NCI-H187 treated with DMSO at 0.1 percent for 48 hours (cell line): ENCODE data around the gene OR2L8.
"Not testable (repeated sequence)": the region's sequence is repeated elsewhere in the genome, so short reads cannot be mapped to it uniquely, and the experiment has no call there.

Experiments used
- DNase-seq: peaks from one replicate; lab custom pipeline; 2025; lab: John Stamatoyannopoulos, UW

The OR2L8 gene, protein sequence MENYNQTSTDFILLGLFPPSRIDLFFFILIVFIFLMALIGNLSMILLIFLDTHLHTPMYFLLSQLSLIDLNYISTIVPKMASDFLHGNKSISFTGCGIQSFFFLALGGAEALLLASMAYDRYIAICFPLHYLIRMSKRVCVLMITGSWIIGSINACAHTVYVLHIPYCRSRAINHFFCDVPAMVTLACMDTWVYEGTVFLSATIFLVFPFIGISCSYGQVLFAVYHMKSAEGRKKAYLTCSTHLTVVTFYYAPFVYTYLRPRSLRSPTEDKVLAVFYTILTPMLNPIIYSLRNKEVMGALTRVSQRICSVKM

DNA sequence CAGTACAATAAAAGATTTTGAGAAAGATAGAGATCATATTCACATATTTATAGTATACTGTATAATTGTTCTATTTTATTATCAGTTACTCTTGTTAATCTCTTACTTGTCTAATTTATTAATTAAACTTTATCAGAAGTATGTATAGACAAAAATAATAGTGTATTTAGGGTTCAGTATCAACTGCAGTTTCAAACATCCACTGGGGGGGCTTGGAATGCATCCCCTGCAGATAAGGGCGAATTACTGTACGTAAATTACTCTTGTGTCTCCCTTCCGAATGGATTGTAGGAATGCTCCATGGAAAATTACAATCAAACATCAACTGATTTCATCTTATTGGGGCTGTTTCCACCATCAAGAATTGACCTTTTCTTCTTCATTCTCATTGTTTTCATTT is at the start of gene OR2L8:
Gene OR2L8 (plus strand): TSS at position 301 of the 400 bp plus-strand sequence. CDS start 0 bp downstream, at position 301.
- DNase-seq: no peak

DNA sequence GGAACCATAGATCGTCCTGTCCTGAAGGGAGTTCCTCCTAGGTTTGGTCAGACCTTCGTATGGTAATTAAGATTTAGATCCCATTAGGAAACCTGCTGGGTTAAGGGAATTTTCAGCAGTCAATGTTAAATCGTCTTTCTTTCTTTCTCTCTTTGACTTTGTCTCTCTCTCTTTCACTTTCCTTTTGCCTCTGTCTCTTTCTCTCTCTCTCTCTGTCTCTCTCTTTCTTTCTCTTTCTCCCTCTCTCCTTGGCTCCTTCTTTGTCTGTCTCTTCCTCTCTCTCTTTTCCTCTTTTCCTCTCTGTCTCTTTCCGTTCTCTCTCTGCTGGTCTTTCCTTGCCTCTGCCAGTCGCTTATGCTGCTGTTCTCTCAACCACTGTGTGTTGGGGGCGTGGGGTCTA is 44.5 kb upstream of the OR2L8 start:
- no peak for DNase-seq

DNA sequence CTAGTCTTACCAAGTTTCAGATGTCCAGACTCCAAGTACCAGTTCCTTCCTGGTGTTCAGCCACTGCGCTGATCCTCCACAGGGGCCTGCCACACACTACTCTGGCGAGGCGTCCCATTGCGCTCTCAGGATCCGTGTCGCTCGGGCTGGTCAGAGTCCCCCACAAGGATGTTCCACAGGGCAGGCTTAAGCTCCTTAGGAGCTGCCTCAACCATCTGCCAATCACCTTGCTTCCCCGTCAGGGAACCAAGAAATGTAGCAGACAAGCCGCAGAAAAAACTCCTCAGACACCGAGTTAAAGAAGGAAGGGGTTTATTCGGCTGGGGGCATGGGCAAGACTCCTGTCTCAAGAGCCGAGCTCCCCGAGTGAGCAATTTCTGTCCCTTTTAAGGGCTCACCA is 43.5 kb upstream of the OR2L8 start:
- no peak for DNase-seq

DNA sequence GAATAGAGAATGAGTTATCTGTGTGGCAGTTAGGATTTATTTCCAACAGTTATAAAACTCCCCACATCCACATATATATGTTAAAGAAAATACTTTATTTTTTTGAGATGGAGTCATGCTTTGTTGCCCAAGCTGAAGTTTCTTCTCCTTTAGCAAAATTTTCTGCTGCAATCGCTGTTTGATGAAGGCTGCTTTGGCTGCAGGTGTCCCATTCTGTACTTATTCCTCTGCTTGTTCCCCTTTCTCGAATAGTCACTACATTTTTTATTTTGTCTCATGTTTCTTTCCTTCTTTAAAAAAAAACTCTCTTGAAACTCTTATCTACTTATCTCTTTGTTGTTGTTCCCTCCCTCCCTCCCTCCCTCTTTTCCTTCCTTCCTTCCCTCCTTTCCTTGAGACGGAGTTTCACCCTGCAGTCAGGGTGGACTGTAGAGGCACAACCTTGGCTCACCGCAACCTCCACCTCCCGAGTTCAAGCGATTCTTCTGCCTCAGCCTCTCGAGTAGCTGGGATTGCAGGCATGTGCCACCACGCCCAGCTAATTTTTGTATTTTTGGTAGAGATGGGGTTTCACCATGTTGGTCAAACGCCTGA is 42.7 kb upstream of the OR2L8 start:
- no peak for DNase-seq

DNA sequence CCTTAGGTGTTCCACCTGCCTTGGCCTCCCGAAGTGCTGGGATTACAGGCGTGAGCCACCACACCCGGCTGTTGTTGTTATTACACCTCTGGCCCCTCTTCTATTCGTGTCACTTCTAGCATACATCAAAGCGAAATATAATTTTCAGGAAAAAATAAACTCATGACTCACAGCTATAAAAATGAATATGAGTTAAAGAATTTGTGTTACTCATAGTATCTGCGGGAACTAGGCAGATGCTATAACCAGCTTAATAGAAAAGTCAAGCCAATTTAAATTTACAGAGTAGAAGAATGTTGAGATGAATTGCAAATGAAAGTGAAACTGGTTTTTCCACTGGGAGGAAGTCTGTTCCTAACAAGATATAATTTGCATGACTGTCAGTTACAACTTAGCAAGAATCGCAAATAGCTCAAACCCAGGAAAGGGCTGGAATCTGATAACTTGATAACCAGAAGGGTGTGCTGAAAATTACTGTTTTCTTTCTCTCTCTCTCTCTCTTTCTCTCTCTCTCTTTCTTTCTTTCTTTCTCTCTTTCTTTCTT is 42.1 kb upstream of the OR2L8 start:
- no peak for DNase-seq

DNA sequence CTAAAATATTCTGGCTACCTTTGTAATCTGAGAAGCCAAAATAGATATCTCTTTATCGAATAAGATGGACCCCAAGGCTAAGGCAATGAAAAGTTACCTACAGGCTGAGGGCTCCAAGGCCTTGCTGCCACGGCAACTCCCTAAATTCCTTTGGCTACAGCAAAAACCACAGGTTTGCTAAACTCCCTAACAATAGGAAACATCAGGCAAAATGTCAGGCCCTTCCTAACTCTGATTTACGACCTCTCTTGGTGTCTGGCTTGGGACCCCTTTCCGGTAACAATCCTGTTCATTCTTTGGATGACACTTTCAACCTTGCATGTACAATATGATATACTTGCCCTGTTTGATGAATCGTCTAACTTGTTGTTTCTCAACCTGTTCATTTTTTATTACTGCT is 39.9 kb upstream of the OR2L8 start:
- no peak for DNase-seq

DNA sequence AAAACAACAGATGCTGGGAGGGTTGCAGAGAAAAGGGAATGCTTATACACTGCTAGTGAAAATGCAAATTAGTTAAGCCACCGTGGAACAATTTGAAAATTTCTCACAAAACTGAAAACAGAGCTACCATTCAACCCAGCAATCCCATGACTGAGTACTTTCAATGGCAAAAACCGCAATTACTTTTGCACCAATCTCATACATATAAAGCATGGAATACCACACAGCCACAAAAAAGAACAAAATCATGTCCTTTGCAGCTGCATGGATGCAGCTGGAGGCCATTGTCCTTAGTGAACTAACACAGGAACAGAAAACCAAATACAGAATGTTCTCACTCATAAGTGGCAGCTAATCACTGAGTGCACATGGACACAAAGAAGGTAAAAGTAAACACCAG is 34.9 kb upstream of the OR2L8 start:
- no peak for DNase-seq

DNA sequence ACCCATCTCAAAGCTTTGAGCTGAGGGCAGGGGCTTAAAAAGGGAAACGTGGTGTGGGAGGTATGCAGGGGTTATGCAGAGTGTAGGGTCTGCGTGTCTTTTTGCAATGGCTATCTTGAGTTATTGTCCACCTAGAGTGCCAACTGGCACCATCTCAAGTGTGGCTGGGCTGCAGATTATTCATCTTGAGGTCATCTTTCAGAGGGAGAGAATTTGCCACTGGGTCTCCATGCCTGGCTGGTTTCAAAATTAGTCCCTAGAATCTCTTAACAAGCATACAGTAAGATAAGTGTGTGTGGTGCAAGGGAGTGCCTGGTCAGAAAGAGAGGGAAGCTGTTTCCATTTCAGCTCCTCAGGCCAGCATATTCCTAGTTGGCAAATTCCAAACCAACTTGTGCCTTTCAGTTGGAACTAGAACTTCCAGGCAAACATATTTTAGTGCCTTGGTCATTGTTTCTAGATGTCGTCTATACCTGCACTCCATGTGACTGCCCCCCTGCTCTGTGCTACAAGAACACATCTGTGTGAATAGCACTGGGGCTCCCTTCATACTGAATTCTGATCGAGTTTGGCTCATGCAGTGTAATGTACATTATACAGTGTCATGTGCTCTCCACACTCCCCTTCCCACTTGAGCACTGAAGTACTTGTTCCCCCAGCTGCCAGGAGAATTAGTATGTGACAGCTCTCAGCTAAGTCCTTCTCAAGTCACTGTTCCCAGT is 33.6 kb upstream of the OR2L8 start:
- no peak for DNase-seq

DNA sequence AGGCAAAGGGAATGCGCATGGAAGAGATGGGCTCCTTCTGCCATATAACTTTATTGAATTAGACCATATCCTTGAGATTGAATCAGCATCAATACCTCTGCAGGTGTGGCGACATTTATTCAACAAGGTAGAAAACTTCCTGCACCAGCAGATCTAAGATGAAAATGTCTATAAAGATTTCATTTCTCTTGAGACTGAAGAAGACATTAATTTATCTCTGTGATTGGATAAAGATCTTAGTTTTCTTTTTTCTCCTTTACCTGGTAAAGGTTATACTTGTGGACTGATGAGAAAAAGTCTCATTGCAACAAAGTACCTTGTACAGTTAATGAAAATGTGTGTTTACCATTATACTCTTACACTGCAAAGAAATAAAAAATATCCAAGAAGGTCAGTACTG is 28.7 kb upstream of the OR2L8 start, which contains the start of gene OR2T8:
Gene OR2T8 (plus strand): TSS at position 301 of the 400 bp plus-strand sequence. CDS start 766 bp downstream, outside the sequence.
- no peak for DNase-seq

DNA sequence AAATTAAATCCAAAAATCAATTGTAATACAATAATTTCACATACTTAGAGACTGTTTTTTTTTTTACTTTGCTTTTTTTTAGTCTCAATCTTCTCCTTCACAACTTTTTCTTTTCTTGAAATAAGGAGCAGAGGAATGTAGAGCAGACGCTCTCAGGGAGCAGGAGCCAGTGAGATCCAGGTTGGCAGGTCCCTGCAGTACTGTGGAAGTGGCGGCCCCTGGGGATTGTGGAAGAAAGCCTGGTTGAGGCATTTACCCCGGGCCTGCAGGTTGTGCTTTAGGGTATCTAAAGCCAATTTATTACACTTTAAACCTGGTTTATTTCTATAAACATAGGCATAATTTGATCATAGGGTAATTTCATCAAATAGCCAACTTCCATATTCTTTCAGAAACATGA is 24.7 kb upstream of the OR2L8 start:
- DNase-seq: no peak

DNA sequence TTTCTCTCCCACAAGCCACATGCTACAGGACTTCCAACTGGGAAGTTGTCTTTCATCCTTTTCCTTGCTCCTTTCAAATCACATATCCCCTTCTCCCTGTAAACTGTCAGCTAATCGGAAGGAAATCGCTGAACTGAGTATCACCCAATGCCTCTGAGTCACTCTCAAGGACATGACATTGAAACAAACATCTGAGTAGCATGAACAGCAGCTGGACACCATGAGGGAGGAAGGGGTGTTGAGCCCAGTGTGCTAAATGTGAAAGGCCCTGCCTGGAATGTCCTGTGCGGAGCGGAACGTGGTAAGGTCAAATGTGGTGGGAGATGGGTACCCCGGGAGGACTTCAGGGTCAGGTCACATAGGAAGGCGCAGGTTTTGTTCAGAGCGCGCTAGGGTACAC is 23.8 kb upstream of the OR2L8 start, which contains the start of gene OR2AJ1:
Gene OR2AJ1 (plus strand): TSS at position 22 of the 400 bp plus-strand sequence. CDS start 8,880 bp downstream, outside the sequence.
- DNase-seq: no peak

DNA sequence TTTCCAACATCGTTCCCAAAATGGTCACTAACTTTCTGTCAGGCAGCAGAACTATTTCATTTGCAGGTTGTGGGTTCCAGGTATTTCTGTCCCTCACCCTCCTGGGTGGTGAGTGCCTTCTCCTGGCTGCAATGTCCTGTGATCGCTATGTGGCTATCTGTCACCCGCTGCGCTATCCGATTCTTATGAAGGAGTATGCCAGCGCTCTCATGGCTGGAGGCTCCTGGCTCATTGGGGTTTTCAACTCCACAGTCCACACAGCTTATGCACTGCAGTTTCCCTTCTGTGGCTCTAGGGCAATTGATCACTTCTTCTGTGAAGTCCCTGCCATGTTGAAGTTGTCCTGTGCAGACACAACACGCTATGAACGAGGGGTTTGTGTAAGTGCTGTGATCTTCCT is 14.7 kb upstream of the OR2L8 start:
- no peak for DNase-seq

DNA sequence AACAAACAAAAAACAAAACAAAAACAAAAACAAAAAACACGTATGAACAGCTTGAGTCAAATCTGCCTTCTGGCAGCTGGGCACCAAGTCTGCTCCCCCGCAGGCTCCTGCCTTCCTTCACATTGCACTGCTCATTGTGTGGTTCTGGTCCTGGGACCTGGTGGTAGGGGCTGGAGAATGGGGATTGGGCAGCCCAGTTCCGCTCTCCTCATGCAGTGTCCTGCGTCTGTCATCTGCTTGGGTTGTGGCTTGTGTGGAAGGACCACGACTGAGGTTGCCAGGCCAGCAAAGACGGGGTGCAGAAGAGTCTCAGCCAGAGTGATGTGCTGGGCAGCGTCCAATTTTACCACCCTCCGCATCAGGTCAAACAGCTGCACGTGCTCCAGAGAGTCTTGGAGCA is 12.9 kb upstream of the OR2L8 start:
- DNase-seq: no peak

DNA sequence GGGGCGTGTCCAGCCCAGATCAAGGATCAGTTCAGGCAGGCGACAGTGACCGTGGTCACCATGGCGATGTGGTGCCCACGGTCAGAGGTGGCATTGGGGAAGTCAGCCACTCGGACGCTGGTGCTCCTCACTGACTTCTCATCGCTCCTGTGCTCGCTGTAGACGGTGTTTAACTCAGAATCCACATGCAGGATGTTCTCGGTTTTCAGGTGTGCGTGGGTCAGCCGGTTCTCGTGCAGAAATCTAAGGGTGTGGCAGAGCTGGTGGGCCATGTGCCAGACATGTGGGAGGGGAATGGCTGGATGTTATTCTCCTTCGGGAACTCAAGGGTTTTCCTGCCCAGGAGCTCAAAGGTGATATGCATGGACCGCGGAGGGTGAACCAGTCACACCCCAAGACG is 12.2 kb upstream of the OR2L8 start:
- DNase-seq: no peak

DNA sequence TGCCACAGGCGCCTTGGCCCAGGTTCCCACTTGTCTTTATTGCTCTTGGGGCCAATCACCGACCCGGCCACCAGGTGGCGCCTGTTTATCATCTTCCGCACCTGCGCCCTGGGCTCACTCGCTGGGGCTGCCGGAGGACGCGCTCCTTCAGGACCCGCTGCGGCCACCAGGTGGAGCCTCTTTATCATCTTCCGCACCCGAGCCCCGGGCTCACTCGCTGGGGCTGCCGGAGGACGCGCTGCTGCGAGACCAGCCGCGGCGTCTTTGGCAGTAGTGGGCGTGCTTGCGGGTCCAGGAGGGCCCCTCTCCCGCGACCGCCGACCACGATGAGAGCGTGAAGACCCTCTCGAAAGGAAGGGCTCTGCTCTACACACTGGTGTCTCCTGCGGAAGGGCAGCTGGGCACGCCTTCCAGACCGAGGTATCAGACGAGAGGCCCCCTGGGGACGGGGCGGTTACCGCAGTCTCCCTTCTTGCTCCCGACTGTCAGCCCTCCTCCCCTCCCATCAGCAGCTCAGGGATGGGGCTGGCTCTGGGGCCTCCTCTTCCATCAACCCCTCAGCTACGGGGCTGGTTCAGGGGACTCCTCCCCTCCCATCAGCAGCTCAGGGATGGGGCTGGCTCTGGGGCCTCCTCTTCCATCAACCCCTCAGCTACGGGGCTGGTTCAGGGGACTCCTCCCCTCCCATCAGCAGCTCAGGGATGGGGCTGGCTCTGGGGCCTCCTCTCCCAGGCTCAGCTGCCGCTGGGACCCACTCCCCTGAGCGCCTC is 11.5 kb upstream of the OR2L8 start:
- DNase-seq: not testable (repeated sequence)

DNA sequence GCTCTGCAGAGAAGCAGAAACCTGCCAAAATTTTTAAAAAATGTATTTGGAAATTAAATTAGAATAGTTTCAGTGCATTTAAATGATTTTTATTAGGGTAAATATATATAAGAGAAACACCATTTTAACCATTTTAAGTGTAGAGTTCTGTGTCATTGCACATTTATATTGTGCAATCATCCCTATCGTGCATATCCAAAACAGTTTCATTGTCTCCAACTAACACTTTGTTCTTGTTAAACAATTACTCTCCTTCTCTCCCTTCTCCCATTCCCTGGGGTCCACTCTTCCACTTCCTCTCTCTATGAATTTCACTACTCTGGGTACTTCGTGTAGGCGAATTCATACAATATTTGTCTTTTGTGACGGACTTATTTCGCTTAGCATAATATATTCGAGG is 6.0 kb upstream of the OR2L8 start:
- DNase-seq: no peak

DNA sequence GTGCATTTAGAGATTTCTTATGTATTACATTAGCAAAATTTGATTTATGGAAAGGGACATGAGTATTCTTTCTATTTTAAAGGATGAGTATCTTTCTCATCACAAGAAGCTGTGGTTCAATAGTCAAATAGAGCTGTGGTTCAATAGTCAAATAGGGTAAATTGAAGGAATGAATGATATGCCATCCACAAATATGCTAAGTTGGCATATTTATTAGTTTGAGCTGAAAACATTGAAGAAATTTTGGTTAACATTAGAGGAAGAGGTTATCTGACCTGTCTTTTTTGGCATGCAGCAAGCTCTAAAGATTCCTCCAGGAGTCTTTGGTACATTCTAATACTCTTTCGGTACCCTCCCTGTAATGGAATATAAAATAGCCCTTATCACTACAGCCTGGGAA is 4.8 kb downstream of the OR2L8 start:
- DNase-seq: no peak

DNA sequence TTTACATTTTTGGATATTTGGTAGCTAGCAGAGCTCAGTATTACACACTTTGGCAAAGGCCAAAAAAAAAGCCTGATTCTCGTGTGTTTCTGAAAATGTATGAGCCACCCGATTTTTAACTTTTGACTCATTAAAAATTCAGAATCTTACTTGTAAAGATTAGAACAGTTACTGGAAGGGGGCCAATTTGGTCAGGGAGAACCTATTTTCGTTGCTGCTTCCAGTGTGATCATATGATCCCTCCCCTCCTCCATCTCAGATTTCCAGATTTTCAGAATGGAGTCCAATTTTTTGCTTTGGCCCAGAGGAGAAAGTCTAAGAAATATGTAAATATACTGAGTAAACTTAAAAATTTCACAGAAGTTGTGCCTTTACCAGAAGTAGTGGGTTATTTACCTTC is 13.1 kb downstream of the OR2L8 start:
- DNase-seq: no peak

DNA sequence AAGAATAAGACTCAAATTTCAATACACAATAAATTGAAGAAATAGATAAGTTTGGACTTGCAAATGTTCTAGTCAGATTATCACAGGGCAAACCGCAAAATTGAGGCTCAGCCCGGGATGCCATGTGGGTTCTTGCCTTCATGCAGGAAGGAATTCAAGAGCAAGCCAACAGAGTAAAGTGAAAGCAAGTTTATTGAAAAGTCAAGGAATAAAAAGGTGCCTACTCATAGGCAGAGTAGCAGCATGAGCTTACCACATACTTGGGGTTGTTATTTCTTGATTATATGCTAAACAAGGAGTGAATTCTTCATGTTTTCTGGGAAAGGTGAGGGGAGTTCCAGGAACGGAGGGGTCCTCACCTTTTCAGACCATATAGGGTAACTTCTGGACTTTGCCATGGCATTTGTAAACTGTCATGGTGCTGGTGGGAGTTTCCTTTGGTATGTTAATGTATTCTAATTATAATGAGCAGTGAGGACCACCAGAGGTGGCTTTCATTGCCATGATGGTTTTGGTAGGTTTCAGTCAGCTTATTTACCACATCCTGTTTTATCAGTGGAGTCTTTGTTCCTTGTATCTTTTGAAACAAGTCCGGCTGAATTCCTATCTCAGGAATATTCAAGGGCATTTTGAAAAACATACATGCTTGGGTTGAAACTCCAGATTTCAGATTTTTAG is 14.4 kb downstream of the OR2L8 start:
- DNase-seq: no peak

DNA sequence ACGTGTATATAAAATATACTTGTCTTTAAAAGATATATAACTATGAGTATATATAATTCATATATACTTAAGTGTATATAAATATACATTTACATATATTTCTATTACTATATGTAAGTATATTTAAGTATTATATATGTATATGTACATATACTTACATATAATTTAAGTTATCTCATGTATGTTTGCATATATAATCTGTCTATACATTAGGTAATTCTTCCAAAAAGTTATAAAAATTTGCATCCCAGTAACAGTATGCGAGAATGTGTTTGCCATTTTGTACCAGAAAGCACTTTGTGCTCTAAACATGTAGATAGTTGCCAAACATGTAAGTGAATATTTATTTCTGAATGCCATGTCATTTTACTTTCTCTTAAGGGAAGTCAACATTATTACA is 16.3 kb downstream of the OR2L8 start, which contains the start of gene OR2AK2:
Gene OR2AK2 (plus strand): TSS at position 301 of the 400 bp plus-strand sequence. CDS start 144 bp downstream, outside the sequence.
- no peak for DNase-seq

DNA sequence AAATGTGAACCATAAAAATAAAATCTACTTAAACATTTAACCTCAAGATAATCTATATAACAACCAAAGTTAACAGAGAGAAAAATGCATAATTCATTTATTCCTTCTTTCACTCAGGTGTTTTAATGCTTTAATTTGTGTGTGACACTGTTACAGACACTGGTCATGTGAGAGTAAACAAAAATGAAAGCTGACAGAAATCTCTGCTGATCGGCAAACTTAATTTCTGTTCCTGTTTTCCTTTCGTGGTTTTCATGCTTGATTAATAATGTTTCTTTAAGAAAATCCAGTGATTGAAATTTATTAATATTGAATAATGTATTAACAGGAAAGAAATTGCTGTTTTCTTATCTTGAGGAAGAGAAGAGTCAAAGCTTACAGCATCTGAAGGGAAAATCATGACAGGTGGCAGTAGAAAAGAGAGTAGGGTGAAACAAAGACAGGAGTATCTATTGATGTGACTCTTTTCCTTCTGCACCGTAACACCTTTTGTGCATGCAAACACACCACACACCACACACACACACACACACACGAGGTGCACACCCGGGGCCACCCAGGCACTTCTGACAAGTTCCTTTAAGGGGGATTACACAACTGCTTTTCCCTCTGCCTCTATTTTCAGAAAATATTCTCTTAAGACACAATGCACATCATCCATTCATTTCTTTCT is 18.0 kb downstream of the OR2L8 start:
- no peak for DNase-seq
